ENCODE measurements around the gene SLC25A41. TPM values are rescaled to one million over a fixed set of nuclear protein-coding genes. Genes with fewer than 3 reads are reported as not detected.
A peak's percentile ranks its signal among the peaks of the same experiment; 100 is the strongest.

SLC25A41 gene
- total and polyA plus RNA-seq, 9 of the 15 experiments (the other 6 are each of a cell fraction or from before 2014, with no cell fraction given): 0.08 to 4.2 (median 1.6) TPM

DNA sequence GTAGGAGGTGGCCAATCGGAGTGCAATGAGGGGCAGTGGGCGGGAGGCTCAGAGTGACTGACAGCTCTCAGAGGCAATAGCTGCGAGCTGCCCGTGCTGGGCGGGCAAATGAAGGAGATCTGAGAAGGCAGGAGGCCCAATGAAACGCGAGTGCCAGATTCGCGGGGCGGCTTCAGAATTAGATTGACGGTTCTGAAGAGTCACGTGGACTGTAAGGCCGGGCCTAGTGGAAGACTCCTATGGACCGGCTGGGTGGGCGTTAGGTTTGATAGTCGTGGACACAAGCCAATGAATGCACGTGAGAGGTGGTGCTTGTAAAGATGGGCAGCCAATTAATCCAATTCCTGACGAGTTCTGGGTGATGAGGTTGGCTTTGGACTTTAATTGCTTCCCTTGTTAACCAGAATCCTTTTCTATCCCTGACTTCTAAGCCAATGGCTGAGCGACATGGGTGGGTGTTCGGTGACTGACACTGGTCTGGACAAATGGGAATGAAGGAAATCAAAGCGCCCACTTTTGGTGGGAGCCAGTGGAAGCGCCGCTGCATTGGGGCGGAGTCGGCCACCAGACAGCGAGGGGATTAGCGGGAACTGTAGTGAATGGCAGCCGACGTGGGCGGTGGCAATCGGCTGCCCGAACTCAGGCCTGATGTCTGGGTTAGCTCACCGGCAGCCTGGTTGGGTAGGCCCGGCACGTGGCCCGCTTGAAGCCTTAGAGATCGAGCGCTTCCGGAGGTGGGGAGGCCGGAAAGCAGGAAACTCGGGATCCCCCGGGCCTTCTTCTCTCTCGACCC, 8.4 kb downstream of the SLC25A41 start (continued):
- TF ChIP-seq ZFX (CRISPR knock-in tag; IDR thresholded peaks at IDR 0.05) (peak; percentile 96), BRD9 (IDR thresholded peaks at IDR 0.05; ENCODE audit: low read depth, partially characterized antibody) (peak; percentile 72), MBD2 (IDR thresholded peaks at IDR 0.05; ENCODE audit: borderline replicate concordance, low read depth) (peak; percentile 99), POLR2A (conservative IDR thresholded peaks at IDR 0.05) (peak; percentile 43; the same call in 1 of the 2 replicates), DMBX1 (CRISPR knock-in tag; IDR thresholded peaks at IDR 0.05; ENCODE audit: borderline replicate concordance) (peak; percentile 97), SMAD3 (CRISPR knock-in tag; conservative IDR thresholded peaks at IDR 0.05) (peak; percentile 71; the same call in 1 of the 2 replicates), SPI1 (IDR thresholded peaks at IDR 0.05; ENCODE audit: borderline replicate concordance, low read depth, low read length) (no peak), MCM2 (IDR thresholded peaks at IDR 0.05; ENCODE audit: low read depth) (no peak), CEBPB (tag; IDR thresholded peaks at IDR 0.05) (no peak)
- TF ChIP-seq, protein P1, sequence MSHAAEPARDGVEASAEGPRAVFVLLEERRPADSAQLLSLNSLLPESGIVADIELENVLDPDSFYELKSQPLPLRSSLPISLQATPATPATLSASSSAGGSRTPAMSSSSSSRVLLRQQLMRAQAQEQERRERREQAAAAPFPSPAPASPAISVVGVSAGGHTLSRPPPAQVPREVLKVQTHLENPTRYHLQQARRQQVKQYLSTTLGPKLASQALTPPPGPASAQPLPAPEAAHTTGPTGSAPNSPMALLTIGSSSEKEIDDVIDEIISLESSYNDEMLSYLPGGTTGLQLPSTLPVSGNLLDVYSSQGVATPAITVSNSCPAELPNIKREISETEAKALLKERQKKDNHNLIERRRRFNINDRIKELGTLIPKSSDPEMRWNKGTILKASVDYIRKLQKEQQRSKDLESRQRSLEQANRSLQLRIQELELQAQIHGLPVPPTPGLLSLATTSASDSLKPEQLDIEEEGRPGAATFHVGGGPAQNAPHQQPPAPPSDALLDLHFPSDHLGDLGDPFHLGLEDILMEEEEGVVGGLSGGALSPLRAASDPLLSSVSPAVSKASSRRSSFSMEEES (CRISPR knock-in tag; IDR thresholded peaks at IDR 0.05): peak; percentile 93
- TF ChIP-seq, protein P2, sequence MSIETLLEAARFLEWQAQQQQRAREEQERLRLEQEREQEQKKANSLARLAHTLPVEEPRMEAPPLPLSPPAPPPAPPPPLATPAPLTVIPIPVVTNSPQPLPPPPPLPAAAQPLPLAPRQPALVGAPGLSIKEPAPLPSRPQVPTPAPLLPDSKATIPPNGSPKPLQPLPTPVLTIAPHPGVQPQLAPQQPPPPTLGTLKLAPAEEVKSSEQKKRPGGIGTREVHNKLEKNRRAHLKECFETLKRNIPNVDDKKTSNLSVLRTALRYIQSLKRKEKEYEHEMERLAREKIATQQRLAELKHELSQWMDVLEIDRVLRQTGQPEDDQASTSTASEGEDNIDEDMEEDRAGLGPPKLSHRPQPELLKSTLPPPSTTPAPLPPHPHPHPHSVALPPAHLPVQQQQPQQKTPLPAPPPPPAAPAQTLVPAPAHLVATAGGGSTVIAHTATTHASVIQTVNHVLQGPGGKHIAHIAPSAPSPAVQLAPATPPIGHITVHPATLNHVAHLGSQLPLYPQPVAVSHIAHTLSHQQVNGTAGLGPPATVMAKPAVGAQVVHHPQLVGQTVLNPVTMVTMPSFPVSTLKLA (conservative IDR thresholded peaks at IDR 0.05): peak; percentile 80 to 84
- TF ChIP-seq, protein P3, sequence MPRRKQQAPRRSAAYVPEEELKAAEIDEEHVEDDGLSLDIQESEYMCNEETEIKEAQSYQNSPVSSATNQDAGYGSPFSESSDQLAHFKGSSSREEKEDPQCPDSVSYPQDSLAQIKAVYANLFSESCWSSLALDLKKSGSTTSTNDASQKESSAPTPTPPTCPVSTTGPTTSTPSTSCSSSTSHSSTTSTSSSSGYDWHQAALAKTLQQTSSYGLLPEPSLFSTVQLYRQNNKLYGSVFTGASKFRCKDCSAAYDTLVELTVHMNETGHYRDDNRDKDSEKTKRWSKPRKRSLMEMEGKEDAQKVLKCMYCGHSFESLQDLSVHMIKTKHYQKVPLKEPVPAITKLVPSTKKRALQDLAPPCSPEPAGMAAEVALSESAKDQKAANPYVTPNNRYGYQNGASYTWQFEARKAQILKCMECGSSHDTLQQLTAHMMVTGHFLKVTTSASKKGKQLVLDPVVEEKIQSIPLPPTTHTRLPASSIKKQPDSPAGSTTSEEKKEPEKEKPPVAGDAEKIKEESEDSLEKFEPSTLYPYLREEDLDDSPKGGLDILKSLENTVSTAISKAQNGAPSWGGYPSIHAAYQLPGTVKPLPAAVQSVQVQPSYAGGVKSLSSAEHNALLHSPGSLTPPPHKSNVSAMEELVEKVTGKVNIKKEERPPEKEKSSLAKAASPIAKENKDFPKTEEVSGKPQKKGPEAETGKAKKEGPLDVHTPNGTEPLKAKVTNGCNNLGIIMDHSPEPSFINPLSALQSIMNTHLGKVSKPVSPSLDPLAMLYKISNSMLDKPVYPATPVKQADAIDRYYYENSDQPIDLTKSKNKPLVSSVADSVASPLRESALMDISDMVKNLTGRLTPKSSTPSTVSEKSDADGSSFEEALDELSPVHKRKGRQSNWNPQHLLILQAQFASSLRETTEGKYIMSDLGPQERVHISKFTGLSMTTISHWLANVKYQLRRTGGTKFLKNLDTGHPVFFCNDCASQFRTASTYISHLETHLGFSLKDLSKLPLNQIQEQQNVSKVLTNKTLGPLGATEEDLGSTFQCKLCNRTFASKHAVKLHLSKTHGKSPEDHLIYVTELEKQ (CRISPR knock-in tag; IDR thresholded peaks at IDR 0.05): peak; percentile 67; the same call in 1 of the 2 replicates
- TF ChIP-seq, protein P4, sequence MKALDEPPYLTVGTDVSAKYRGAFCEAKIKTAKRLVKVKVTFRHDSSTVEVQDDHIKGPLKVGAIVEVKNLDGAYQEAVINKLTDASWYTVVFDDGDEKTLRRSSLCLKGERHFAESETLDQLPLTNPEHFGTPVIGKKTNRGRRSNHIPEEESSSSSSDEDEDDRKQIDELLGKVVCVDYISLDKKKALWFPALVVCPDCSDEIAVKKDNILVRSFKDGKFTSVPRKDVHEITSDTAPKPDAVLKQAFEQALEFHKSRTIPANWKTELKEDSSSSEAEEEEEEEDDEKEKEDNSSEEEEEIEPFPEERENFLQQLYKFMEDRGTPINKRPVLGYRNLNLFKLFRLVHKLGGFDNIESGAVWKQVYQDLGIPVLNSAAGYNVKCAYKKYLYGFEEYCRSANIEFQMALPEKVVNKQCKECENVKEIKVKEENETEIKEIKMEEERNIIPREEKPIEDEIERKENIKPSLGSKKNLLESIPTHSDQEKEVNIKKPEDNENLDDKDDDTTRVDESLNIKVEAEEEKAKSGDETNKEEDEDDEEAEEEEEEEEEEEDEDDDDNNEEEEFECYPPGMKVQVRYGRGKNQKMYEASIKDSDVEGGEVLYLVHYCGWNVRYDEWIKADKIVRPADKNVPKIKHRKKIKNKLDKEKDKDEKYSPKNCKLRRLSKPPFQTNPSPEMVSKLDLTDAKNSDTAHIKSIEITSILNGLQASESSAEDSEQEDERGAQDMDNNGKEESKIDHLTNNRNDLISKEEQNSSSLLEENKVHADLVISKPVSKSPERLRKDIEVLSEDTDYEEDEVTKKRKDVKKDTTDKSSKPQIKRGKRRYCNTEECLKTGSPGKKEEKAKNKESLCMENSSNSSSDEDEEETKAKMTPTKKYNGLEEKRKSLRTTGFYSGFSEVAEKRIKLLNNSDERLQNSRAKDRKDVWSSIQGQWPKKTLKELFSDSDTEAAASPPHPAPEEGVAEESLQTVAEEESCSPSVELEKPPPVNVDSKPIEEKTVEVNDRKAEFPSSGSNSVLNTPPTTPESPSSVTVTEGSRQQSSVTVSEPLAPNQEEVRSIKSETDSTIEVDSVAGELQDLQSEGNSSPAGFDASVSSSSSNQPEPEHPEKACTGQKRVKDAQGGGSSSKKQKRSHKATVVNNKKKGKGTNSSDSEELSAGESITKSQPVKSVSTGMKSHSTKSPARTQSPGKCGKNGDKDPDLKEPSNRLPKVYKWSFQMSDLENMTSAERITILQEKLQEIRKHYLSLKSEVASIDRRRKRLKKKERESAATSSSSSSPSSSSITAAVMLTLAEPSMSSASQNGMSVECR (CRISPR knock-in tag; IDR thresholded peaks at IDR 0.05): peak; percentile 35; the same call in 1 of the 2 replicates
